HFFc6 (cell line): ENCODE data around the gene BRIP1. TPM values are rescaled to one million over a fixed set of nuclear protein-coding genes. Genes with fewer than 3 reads are reported as not detected.

Experiments
- DNase-seq: peaks from one replicate; pipeline ENCODE4 v3.0.0-alpha.2; 2018
- H3K27ac Mint-ChIP-seq: 2 replicates; pipeline ENCODE4 v1.8.0; 2020; ENCODE audit warnings: mild to moderate bottlenecking, mixed read lengths
- H3K27me3 Mint-ChIP-seq: 2 replicates; pipeline ENCODE4 v1.8.0; 2021; ENCODE audit warnings: mild to moderate bottlenecking, moderate library complexity, mixed read lengths; ENCODE audit not compliant: insufficient read depth
- H3K36me3 Mint-ChIP-seq: 2 replicates; pipeline ENCODE4 v1.8.0; 2021; ENCODE audit warnings: low read depth, mixed read lengths
- H3K4me1 Mint-ChIP-seq: 2 replicates; pipeline ENCODE4 v1.8.0; 2020; ENCODE audit warnings: low read depth, mixed read lengths
- H3K4me3 Mint-ChIP-seq: 2 replicates; pipeline ENCODE4 v1.8.0; 2020; ENCODE audit warnings: mild to moderate bottlenecking, moderate library complexity, mixed read lengths
- H3K9me3 Mint-ChIP-seq: 2 replicates; pipeline ENCODE4 v1.8.0; 2020; ENCODE audit warnings: mild to moderate bottlenecking, mixed read lengths
- CTCF ChIP-seq: fragments of 200-600 bp; sonication (generic); IDR thresholded peaks from 2 replicates; pipeline ENCODE4 v1.5.0; 2021; ENCODE audit warnings: antibody characterized with exemption, mild to moderate bottlenecking
- total RNA-seq, 6 experiments: library from RNA; stranded (reverse); fragmentation: NEBNext Ultra II Directional; extraction: Animal tissue kit (Norgen Biotek cat#: 25700); gene quantifications; 2 replicates in 1 of 6; 3 replicates in 5 of 6; pipeline ENCODE4 v1.2.3, GENCODE V29; 2021

Gene BRIP1
- total RNA-seq, 6 experiments from 2014 or later, result 4.6 to 9.7 (median 8.5) TPM

- DNase-seq, result no peak
- Mint-ChIP-seq H3K9me3 (no peaks in the 10 kb centered on the region), H3K36me3 (peaks cover 15% of the 10 kb centered on the region; the same call in 1 of the 2 replicates), H3K4me1 (no peaks in the 10 kb centered on the region), H3K27ac (no peak overlapping the region), H3K4me3 (no peak overlapping the region), H3K27me3 (no peaks in the 10 kb centered on the region)
- TF ChIP-seq CTCF, result no peak
Observed at GRCh38 chr17:61848896-61849295, 14.4 kb downstream of the BRIP1 start.

- H3K4me3 Mint-ChIP-seq, result no peak overlapping the region
- H3K27ac Mint-ChIP-seq, result no peak overlapping the region
- TF ChIP-seq CTCF, result no peak
- no peaks in the 10 kb centered on the region for H3K4me1 Mint-ChIP-seq
- no peaks in the 10 kb centered on the region for H3K9me3 Mint-ChIP-seq
- H3K36me3 Mint-ChIP-seq, result peaks cover 15% of the 10 kb centered on the region; the same call in 1 of the 2 replicates
- no peak for DNase-seq
- H3K27me3 Mint-ChIP-seq, result no peaks in the 10 kb centered on the region
Observed at GRCh38 chr17:61848247-61848646, 15.1 kb downstream of the BRIP1 start.

GRCh38 chr17:61847659-61848058 lies 15.7 kb downstream of the BRIP1 start:
- DNase-seq, result no peak
- no peak for TF ChIP-seq CTCF
- H3K9me3 Mint-ChIP-seq, result no peaks in the 10 kb centered on the region
- H3K27me3 Mint-ChIP-seq, result no peaks in the 10 kb centered on the region
- H3K4me1 Mint-ChIP-seq, result no peaks in the 10 kb centered on the region
- peaks cover 12% of the 10 kb centered on the region; the same call in 1 of the 2 replicates for H3K36me3 Mint-ChIP-seq
- no peak overlapping the region for H3K4me3 Mint-ChIP-seq
- H3K27ac Mint-ChIP-seq, result no peak overlapping the region

- TF ChIP-seq CTCF, result no peak
- H3K4me3 Mint-ChIP-seq, result no peak overlapping the region
- no peaks in the 10 kb centered on the region for H3K27me3 Mint-ChIP-seq
- DNase-seq, result no peak
- peaks cover 12% of the 10 kb centered on the region; the same call in 1 of the 2 replicates for H3K36me3 Mint-ChIP-seq
- no peaks in the 10 kb centered on the region for H3K4me1 Mint-ChIP-seq
- H3K9me3 Mint-ChIP-seq, result no peaks in the 10 kb centered on the region
- no peak overlapping the region for H3K27ac Mint-ChIP-seq
Observed at GRCh38 chr17:61846761-61847375, 16.5 kb downstream of the BRIP1 start.

GRCh38 chr17:61846088-61846487 lies 17.2 kb downstream of the BRIP1 start:
- no peak for TF ChIP-seq CTCF
- no peaks in the 10 kb centered on the region for H3K4me1 Mint-ChIP-seq
- no peak overlapping the region for H3K27ac Mint-ChIP-seq
- H3K9me3 Mint-ChIP-seq, result no peaks in the 10 kb centered on the region
- H3K4me3 Mint-ChIP-seq, result no peak overlapping the region
- no peak for DNase-seq
- H3K36me3 Mint-ChIP-seq, result peaks cover 12% of the 10 kb centered on the region; the same call in 1 of the 2 replicates
- H3K27me3 Mint-ChIP-seq, result no peaks in the 10 kb centered on the region
